Measurements from ENCODE around the gene GALNT8.

GALNT8 gene

DNA sequence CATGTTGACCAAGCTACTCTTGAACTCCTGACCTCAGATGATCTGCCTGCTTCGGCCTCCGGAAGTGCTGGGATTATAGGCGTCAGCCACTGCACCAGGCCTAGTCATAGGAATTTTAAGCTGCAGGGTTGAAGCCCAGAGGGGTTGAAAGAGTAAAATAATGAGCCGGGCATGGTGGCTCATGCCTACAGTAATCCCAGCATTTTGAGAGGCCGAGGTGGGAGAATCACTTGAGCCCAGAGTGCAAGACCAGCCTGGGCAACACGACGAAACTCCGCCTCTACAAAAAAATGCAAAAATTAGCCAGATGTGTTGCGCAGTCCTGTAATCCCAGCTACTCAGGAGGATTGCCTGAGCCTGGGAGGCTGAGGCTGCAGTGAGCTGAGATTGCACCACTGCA lies 69.6 kb downstream of the GALNT8 start:
- Histone ChIP-seq H2AK5ac (ENCODE audit: low read length) (no peak overlapping the region), H3K56ac (ENCODE audit: low read length) (no peak overlapping the region), H3K79me1 (ENCODE audit: low read length) (no peaks in the 10 kb centered on the region), H4K8ac (ENCODE audit: low read depth, low read length) (no peak overlapping the region), H3K4me1 (ENCODE audit: control insufficient read depth, low read depth, low read length) (no peaks in the 10 kb centered on the region), H3K27ac (ENCODE audit: low read depth, low read length) (no peak overlapping the region), H3K36me3 (ENCODE audit: control insufficient read depth, insufficient read depth, low read length) (no peaks in the 10 kb centered on the region), H3K4me2 (ENCODE audit: low read length) (no peak overlapping the region), H3K27me3 (ENCODE audit: insufficient read depth, low read length, poor library complexity) (no peaks in the 10 kb centered on the region), H3K18ac (ENCODE audit: low read length) (no peak overlapping the region), H2BK15ac (replicated peaks; ENCODE audit: low read depth) (no peak overlapping the region), H2BK5ac (ENCODE audit: low read length) (no peak overlapping the region), H3K9ac (ENCODE audit: low read length) (no peak overlapping the region), H3K23ac (ENCODE audit: low read length) (no peak overlapping the region), H3K4me3 (ENCODE audit: low read length) (no peak overlapping the region), H4K5ac (ENCODE audit: low read length) (no peak overlapping the region), H2BK120ac (ENCODE audit: low read depth, low read length) (no peak overlapping the region), H3K4ac (ENCODE audit: low read depth, low read length) (no peak overlapping the region), H3K79me2 (ENCODE audit: control insufficient read depth, insufficient read depth, low read length) (no peaks in the 10 kb centered on the region)
- WGBS (ENCODE audit: extremely low coverage, insufficient coverage, low lambda C conversion rate): no CpG with 5 or more reads among the region's 9 CpGs
- no peak for DNase-seq

DNA sequence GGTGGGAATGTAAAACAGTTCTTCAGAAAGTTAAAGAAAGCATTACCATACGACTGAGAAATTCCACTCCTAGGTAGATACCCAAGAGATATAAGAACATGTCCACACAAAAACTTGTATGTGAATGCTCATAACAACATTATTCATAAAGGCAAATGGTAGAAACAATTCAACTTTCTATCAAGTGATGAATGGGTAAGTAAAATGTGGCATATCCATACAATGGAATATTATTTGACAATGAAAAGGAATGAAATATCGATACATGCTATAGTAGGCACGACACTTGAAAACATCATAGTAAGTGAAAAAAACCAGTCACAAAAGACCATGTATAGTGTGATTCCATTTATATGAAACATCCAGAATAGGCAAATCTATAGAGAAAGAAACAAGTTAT lies 71.3 kb downstream of the GALNT8 start:
- no peak overlapping the region for H2BK15ac ChIP-seq (replicated peaks; ENCODE audit: low read depth)
- H4K5ac ChIP-seq (ENCODE audit: low read length): no peak overlapping the region
- H4K8ac ChIP-seq (ENCODE audit: low read depth, low read length): no peak overlapping the region
- no peak overlapping the region for H3K4me3 ChIP-seq (ENCODE audit: low read length)
- H2AK5ac ChIP-seq (ENCODE audit: low read length): no peak overlapping the region
- WGBS (ENCODE audit: extremely low coverage, insufficient coverage, low lambda C conversion rate): no CpG with 5 or more reads among the region's 3 CpGs
- no peak overlapping the region for H2BK120ac ChIP-seq (ENCODE audit: low read depth, low read length)
- no peaks in the 10 kb centered on the region for H3K79me2 ChIP-seq (ENCODE audit: control insufficient read depth, insufficient read depth, low read length)
- no peak overlapping the region for H3K9ac ChIP-seq (ENCODE audit: low read length)
- no peaks in the 10 kb centered on the region for H3K79me1 ChIP-seq (ENCODE audit: low read length)
- no peak overlapping the region for H3K4ac ChIP-seq (ENCODE audit: low read depth, low read length)
- H3K18ac ChIP-seq (ENCODE audit: low read length): no peak overlapping the region
- H3K23ac ChIP-seq (ENCODE audit: low read length): no peak overlapping the region
- no peak for DNase-seq
- no peak overlapping the region for H2BK5ac ChIP-seq (ENCODE audit: low read length)
- no peak overlapping the region for H3K56ac ChIP-seq (ENCODE audit: low read length)
- no peak overlapping the region for H3K4me2 ChIP-seq (ENCODE audit: low read length)
- no peak overlapping the region for H3K27ac ChIP-seq (ENCODE audit: low read depth, low read length)
- no peaks in the 10 kb centered on the region for H3K4me1 ChIP-seq (ENCODE audit: control insufficient read depth, low read depth, low read length)
- H3K27me3 ChIP-seq (ENCODE audit: insufficient read depth, low read length, poor library complexity): no peaks in the 10 kb centered on the region
- H3K36me3 ChIP-seq (ENCODE audit: control insufficient read depth, insufficient read depth, low read length): no peaks in the 10 kb centered on the region

- no peaks in the 10 kb centered on the region for H3K36me3 ChIP-seq (ENCODE audit: control insufficient read depth, insufficient read depth, low read length)
- H3K9ac ChIP-seq (ENCODE audit: low read length): no peak overlapping the region
- H3K27me3 ChIP-seq (ENCODE audit: insufficient read depth, low read length, poor library complexity): no peaks in the 10 kb centered on the region
- no peak overlapping the region for H3K4ac ChIP-seq (ENCODE audit: low read depth, low read length)
- H2BK15ac ChIP-seq (replicated peaks; ENCODE audit: low read depth): no peak overlapping the region
- WGBS (ENCODE audit: extremely low coverage, insufficient coverage, low lambda C conversion rate): no CpG with 5 or more reads among the region's 3 CpGs
- H4K5ac ChIP-seq (ENCODE audit: low read length): no peak overlapping the region
- H3K56ac ChIP-seq (ENCODE audit: low read length): no peak overlapping the region
- no peak overlapping the region for H4K8ac ChIP-seq (ENCODE audit: low read depth, low read length)
- no peaks in the 10 kb centered on the region for H3K79me2 ChIP-seq (ENCODE audit: control insufficient read depth, insufficient read depth, low read length)
- no peak overlapping the region for H3K4me2 ChIP-seq (ENCODE audit: low read length)
- no peak overlapping the region for H2AK5ac ChIP-seq (ENCODE audit: low read length)
- H3K4me1 ChIP-seq (ENCODE audit: control insufficient read depth, low read depth, low read length): no peaks in the 10 kb centered on the region
- H2BK120ac ChIP-seq (ENCODE audit: low read depth, low read length): no peak overlapping the region
- H3K23ac ChIP-seq (ENCODE audit: low read length): no peak overlapping the region
- H3K27ac ChIP-seq (ENCODE audit: low read depth, low read length): no peak overlapping the region
- no peak overlapping the region for H3K4me3 ChIP-seq (ENCODE audit: low read length)
- no peak overlapping the region for H2BK5ac ChIP-seq (ENCODE audit: low read length)
- DNase-seq: no peak
- H3K79me1 ChIP-seq (ENCODE audit: low read length): no peaks in the 10 kb centered on the region
- H3K18ac ChIP-seq (ENCODE audit: low read length): no peak overlapping the region
These were observed 74.3 kb downstream of the GALNT8 start for GRCh38 chr12:4794491-4794890.

DNA sequence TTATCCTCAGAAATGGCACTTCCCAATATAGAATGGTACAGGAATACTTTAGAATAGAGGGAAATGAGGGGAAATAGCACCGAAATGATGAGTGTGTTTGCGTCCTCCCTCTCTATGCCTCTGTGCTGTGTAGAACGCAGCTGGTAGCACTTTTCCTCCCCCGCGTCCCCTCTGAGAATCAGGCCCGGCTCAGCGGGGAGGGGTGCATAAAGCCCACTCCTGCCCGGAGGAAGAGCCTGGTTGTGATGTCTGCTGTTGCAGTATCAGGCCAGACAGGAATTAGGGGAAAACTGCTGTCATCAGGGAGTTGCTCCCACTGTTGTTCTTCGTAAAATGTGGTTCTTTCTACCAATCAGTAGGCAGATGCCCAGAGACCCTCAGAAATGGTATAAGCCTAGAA lies 76.0 kb downstream of the GALNT8 start:
- H3K36me3 ChIP-seq (ENCODE audit: control insufficient read depth, insufficient read depth, low read length): no peaks in the 10 kb centered on the region
- no peak overlapping the region for H3K4me3 ChIP-seq (ENCODE audit: low read length)
- no peak overlapping the region for H2BK15ac ChIP-seq (replicated peaks; ENCODE audit: low read depth)
- no peak overlapping the region for H3K18ac ChIP-seq (ENCODE audit: low read length)
- no peak overlapping the region for H3K4me2 ChIP-seq (ENCODE audit: low read length)
- no peak overlapping the region for H2BK5ac ChIP-seq (ENCODE audit: low read length)
- H3K27me3 ChIP-seq (ENCODE audit: insufficient read depth, low read length, poor library complexity): no peaks in the 10 kb centered on the region
- no CpG with 5 or more reads among the region's 9 CpGs for WGBS (ENCODE audit: extremely low coverage, insufficient coverage, low lambda C conversion rate)
- no peak overlapping the region for H3K27ac ChIP-seq (ENCODE audit: low read depth, low read length)
- H4K8ac ChIP-seq (ENCODE audit: low read depth, low read length): no peak overlapping the region
- no peak overlapping the region for H2BK120ac ChIP-seq (ENCODE audit: low read depth, low read length)
- H3K4ac ChIP-seq (ENCODE audit: low read depth, low read length): no peak overlapping the region
- no peak for DNase-seq
- H3K79me1 ChIP-seq (ENCODE audit: low read length): no peaks in the 10 kb centered on the region
- H3K4me1 ChIP-seq (ENCODE audit: control insufficient read depth, low read depth, low read length): no peaks in the 10 kb centered on the region
- no peak overlapping the region for H4K5ac ChIP-seq (ENCODE audit: low read length)
- no peaks in the 10 kb centered on the region for H3K79me2 ChIP-seq (ENCODE audit: control insufficient read depth, insufficient read depth, low read length)
- H3K9ac ChIP-seq (ENCODE audit: low read length): no peak overlapping the region
- H2AK5ac ChIP-seq (ENCODE audit: low read length): no peak overlapping the region
- H3K56ac ChIP-seq (ENCODE audit: low read length): no peak overlapping the region
- H3K23ac ChIP-seq (ENCODE audit: low read length): no peak overlapping the region

DNA sequence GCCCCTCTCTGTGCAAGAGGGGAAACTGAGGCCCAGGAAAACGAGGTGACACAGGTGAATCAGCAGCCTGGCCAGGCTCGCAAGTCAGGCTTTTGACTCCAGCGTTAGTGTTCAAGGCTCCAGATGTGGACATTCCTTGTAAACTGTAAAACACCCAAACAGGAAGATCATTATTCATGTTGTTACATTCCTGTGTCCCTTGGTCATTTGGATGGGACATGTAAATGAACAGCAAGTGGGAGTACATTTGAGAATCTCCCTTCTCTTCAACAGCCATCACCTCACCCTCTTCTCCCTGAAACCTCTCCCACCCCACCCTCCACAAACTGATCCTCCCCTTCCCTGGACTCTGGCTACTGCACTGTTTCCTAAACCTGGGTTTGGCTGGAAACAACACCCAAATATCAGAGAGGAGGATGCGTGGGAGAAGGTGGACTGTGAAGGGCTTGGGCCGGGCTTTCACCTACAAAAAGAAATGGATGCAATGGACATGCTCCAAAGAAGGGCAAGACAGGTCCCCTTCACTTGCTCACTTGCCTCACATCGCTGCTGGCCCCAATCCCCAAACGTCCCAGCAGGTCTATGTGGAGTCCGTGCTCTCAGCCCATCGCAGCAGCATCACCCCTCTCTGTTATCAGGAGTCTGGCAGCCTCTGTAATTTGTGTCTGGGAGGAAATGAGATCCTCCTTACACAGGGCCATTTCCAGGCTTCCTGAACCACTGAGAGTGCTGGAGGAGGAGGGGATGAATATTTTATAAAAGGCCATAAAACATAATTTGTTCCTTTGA lies 76.7 kb downstream of the GALNT8 start:
- H3K27me3 ChIP-seq (ENCODE audit: insufficient read depth, low read length, poor library complexity): no peaks in the 10 kb centered on the region
- no peak overlapping the region for H2BK5ac ChIP-seq (ENCODE audit: low read length)
- H4K5ac ChIP-seq (ENCODE audit: low read length): no peak overlapping the region
- no peak overlapping the region for H3K4me3 ChIP-seq (ENCODE audit: low read length)
- H2BK120ac ChIP-seq (ENCODE audit: low read depth, low read length): no peak overlapping the region
- H3K4me2 ChIP-seq (ENCODE audit: low read length): no peak overlapping the region
- no peak overlapping the region for H2BK15ac ChIP-seq (replicated peaks; ENCODE audit: low read depth)
- no peak overlapping the region for H3K27ac ChIP-seq (ENCODE audit: low read depth, low read length)
- no peak overlapping the region for H3K23ac ChIP-seq (ENCODE audit: low read length)
- no peak overlapping the region for H4K8ac ChIP-seq (ENCODE audit: low read depth, low read length)
- no peak overlapping the region for H2AK5ac ChIP-seq (ENCODE audit: low read length)
- H3K56ac ChIP-seq (ENCODE audit: low read length): no peak overlapping the region
- H3K4me1 ChIP-seq (ENCODE audit: control insufficient read depth, low read depth, low read length): no peaks in the 10 kb centered on the region
- H3K18ac ChIP-seq (ENCODE audit: low read length): no peak overlapping the region
- DNase-seq: peak; percentile 62
- no peaks in the 10 kb centered on the region for H3K36me3 ChIP-seq (ENCODE audit: control insufficient read depth, insufficient read depth, low read length)
- no CpG with 5 or more reads among the region's 9 CpGs for WGBS (ENCODE audit: extremely low coverage, insufficient coverage, low lambda C conversion rate)
- H3K4ac ChIP-seq (ENCODE audit: low read depth, low read length): no peak overlapping the region
- H3K79me2 ChIP-seq (ENCODE audit: control insufficient read depth, insufficient read depth, low read length): no peaks in the 10 kb centered on the region
- H3K9ac ChIP-seq (ENCODE audit: low read length): no peak overlapping the region
- no peaks in the 10 kb centered on the region for H3K79me1 ChIP-seq (ENCODE audit: low read length)

GRCh38 chr12:4800555-4800954 lies 80.4 kb downstream of the GALNT8 start:
- no peak overlapping the region for H2BK15ac ChIP-seq (replicated peaks; ENCODE audit: low read depth)
- no peak overlapping the region for H3K9ac ChIP-seq (ENCODE audit: low read length)
- no peaks in the 10 kb centered on the region for H3K27me3 ChIP-seq (ENCODE audit: insufficient read depth, low read length, poor library complexity)
- H3K27ac ChIP-seq (ENCODE audit: low read depth, low read length): no peak overlapping the region
- no peak overlapping the region for H3K23ac ChIP-seq (ENCODE audit: low read length)
- no peaks in the 10 kb centered on the region for H3K79me2 ChIP-seq (ENCODE audit: control insufficient read depth, insufficient read depth, low read length)
- no peaks in the 10 kb centered on the region for H3K79me1 ChIP-seq (ENCODE audit: low read length)
- H3K4me2 ChIP-seq (ENCODE audit: low read length): no peak overlapping the region
- H4K5ac ChIP-seq (ENCODE audit: low read length): no peak overlapping the region
- H2BK120ac ChIP-seq (ENCODE audit: low read depth, low read length): no peak overlapping the region
- no peak overlapping the region for H3K4ac ChIP-seq (ENCODE audit: low read depth, low read length)
- H3K4me1 ChIP-seq (ENCODE audit: control insufficient read depth, low read depth, low read length): no peaks in the 10 kb centered on the region
- no peak overlapping the region for H3K18ac ChIP-seq (ENCODE audit: low read length)
- no peak for DNase-seq
- H2AK5ac ChIP-seq (ENCODE audit: low read length): no peak overlapping the region
- no peak overlapping the region for H3K4me3 ChIP-seq (ENCODE audit: low read length)
- H2BK5ac ChIP-seq (ENCODE audit: low read length): no peak overlapping the region
- H3K56ac ChIP-seq (ENCODE audit: low read length): no peak overlapping the region
- no peak overlapping the region for H4K8ac ChIP-seq (ENCODE audit: low read depth, low read length)
- H3K36me3 ChIP-seq (ENCODE audit: control insufficient read depth, insufficient read depth, low read length): no peaks in the 10 kb centered on the region

Data from mesendoderm (in vitro differentiated cells).